Right hindlimb (tissue), 1 donor: ENCODE results near the gene BCL2.

ENCODE experiments used
- DNase-seq: peaks from one replicate; pipeline ENCODE4 v3.0.0-alpha.2; 2018

The BCL2 gene

DNA sequence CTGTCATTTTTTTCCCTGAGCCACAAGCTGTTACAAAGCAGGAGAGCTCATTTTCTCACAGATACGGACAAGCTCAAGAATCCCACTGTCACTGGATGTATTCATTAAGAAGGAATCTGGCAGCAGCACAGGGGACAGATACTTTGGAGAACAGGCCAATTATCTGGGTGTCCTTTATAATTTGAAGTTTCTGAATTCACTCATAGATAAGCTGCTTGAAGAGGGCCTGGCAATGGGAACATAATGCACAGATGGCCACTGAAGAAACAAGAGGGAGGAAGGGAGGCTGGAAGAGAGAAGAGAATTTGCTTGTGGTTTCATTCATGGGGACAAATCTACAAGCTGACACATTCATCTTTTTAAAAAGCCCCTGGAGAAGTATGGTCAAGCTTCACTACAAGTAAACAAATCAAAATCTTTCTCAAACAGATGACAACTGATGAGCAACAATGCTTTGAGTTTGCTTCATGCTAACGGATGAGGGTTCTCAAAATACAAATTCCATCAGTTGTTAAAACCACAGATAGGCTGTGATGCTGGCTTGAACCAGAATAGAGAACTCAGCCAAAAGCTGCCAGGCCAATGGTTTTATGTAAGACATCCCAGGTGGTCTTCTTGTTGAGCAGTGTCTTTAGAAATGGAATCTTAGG is 11.9 kb downstream of the BCL2 start:
- DNase-seq = no peak

DNA sequence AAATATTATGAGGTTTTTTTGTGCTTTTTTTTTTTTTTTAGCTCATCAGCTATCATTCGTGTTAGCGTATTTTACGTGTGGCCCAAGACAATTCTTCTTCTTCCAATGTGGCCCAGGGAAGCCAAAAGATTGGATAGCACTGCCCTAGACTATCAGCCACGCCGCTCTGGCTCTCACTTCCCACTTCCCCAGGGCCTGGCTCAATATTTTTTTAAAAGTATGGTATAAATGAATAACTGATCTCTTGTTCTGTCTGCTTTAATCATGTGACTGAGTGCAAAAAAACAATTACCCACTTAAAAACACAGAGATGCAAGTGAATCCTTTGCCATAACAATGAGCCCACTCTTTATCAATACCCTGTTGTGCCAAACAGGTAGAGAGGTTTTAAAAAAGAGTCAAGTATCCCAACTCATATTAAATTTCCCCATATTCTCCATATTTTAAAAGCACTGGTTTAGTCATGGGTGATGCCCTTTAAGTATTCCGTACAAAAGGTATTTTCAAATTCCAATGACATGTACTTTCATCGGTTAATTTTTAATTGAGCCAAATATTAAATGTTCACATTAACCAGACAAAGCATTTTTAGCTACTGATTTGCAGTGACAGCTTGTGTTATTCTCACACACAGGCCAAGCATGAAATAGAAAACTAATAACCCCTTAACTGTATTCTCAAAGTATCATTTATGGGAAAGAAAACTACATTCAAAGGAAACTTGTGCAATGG is 12.6 kb downstream of the BCL2 start:
- no peak for DNase-seq

DNA sequence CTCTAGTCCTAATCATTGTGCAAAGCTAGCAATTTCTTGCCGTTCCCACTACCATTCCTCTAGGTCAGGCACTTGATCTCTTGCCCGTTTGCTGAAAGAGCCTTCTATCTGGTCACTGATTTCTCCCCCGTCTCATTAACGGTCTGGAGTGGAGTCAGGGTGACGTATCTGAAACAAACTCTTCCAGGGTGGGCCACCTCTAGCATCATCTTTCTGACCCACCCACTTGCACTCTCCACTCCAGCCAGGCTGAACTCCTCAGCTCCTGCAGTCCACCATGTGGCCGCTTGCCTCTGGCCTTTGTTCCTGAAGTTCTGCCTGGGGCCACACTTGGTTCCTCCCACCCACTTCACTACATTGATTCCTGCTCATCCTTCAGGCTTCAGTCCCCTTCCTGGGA is 13.3 kb downstream of the BCL2 start:
- DNase-seq = no peak

DNA sequence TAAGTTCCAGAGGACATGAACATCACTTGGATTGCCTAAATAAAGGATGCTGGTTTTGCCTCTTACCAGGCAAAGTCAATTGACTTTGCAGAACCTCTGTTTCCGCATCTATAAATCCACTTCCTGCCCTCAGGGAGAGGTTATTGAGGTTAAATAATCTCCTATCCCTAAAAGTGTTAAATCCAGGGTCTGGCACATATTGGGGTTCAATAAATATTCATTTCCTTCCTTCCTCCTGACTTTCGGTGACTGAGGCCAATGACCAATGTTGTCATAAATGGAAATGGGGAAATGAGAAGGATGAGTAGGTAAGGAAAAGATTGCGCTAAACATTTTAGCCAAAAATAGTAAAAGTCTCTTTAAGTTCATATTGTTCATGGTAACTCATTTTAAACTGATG is 16.0 kb downstream of the BCL2 start:
- DNase-seq = no peak

DNA sequence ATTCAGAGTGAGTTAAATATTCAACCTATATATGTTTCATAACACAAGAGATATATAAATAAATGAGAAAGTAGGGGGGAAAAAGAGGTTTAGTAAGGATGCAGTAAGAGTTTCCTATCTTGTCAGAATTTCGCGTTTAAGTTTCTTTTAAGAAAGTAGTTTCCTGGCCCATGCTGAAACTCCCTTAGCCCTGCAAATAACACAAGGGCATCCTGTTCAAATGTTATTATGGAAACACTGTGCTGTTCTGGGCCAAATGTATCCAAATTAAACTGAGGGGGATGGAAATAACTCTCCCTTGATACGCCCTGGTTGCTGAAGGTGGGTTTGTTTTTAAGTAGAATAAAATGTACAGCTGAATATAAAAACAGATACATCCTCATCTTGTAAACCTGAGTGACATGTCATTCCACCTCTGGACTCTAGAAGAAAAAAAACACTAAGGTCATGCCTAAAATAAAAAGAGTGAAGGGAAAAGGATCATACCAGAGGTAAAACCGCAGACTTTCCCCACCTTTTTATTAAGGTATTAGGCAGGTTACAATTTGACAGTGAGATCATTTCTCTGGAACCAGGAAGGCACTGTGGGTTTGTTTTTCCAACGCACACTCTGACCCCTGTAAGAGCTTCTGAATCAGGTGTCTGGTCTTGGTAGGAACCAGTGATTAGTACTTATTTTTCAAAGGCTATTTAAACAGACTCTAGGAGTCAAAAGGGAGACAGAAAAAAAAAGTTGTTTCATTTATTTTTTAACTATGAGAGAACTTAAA is 16.7 kb downstream of the BCL2 start:
- DNase-seq = no peak

DNA sequence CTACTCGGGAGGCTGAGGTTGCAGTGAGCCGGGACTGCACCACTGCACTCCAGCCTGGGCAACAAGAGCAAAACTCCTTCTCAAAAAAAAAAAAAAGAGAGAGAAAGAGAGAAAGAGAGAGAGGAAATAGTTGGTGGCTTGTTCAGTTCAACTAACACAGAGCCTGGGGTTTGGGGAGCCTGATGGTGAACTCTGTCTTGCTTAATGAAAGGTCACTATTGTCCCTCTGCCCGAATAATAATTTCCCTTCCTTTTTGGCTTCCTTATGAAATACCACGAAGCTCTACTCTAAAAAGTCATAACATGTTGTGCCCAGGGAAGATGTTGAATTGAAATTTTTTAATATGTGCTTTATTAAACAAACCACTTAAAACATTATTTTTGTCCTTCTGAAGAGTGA is 17.3 kb downstream of the BCL2 start:
- no peak for DNase-seq

GRCh38 chr18:63301434-63301833 is 18.1 kb downstream of the BCL2 start:
- no peak for DNase-seq

DNA sequence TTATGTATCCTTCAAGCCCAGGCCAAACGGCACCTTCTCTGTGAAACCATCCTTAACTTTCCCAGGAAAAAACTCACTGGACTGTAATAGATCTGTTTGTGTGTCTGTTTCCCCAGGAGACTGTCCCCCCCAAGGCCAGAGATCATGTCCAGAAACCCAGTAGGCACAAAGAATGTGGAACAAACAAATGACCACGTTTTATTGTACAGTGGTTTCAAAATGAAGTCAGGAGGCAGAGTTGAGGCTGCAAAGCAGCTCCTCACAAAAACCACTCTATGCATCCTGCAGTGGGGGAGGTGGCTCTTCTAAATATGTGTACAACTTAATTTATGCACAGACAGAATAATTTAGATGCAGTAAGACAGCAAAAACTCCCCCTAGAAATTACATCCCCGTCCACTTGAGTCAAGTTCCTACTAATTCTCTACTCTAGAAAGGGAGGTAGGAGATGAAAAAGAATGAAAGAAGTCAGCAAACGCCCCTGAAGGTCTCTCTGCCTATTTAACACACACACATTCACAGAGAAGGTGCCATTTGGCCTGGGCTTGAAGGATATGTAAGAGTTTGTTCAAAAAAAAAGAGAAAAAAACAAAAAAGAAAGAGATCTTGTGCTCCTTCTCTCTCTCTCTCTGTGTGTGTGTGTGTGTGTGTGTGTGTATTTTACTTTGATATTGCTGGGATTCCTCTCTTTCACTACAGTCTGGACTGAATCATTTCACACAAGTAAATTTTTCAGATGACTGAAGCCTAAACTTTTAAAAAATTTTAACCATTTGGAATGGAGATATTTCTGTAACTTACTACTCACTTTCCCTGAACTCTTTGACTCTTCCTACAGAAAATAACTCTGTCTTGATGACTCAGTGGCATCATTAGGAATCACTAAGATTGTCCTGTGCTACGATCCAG is 19.5 kb downstream of the BCL2 start:
- no peak for DNase-seq

DNA sequence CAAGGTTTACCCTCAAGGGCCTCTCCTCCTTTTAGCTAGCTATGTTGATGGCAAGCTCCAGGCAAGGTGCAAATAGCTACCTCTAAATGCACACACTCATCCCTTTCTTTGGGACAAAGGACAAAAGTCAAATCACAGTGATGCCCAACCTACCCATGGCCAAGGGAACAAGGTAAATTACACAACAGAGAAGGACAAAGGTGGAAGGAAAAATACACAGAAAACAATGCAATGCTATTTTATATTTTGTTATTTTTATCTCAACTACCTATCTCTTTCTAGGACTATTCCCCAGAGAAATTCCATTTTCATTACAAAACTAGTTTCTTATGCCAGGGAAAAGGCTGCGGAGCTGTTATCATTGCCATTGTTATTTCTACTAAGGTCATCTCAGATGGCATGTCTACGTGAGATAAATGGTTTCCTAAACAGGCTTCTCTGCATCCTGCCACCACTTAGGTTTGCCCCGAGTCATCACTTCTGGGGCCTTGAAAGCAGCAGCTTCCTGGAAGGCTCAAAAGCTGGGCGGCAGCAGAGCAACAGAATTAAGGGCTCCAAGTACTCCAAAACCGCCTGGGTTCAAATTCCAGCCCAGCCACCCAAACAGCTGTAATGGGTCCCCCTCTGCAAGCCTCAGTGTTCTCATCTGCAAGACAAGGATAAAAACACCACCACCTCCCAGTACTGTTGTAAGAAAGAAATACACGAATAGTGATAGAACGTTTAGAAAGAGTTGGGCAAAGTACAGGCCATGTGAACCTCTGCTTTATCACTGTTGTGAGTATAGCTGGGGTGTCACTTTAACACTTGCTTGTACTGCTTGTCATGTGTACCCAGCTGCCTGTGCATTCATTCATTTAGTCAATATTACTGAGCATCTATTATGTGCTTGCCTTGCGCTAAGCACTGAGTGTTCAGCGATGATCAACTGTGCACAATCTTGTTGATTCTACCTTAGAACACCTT is 20.9 kb downstream of the BCL2 start:
- DNase-seq = no peak

DNA sequence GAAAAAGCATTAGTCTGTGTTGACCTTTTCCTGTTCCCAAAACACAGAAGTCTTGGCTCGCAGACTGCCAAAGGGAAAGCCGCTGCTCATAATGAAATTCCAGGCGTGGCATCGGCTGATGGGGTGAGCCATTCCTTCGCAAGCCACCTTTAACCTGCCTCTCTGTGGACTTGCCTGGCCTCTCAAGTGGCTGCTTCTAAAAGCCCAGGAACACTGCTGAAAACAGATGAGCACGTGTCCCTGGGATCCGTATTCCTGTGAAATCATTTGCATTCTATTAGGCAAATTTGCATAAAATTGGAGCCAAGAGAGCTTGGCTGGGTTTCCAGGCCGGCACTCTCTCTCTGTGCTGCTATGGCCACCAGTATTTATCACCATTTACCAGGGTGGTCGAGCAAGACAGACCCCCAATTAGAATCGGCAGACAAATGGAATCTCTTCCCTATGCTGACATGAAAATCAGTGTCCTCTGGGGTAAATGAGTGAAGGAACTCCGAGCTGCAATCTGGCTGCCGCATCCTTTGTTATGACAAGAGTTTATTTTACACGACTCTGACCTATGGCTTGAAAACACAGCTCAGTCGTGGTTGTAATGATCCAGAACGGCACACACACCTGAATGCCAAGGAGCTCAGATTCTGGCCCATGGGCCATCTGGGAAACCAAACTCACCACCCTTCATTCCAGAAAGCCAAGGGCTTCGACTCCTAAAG is 21.7 kb downstream of the BCL2 start:
- no peak for DNase-seq

DNA sequence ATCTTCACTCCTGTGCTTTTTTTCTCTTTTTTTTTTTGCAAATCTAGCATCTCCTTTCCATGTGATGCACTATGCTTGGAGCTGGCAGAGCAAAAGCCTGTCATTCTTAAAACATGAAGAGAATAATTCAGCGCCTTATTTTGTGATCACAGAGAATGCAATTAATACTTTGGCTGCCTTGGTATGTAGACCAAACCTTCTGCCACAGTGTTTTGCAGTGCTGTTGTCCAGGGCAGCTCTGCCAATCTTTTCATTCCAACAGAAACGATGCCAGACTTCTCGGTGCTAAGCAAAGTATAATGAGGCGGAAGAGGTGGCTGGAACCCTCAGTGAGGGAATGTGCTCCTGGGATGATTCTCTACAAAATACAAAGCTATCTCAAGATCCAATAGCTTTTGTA is 25.6 kb downstream of the BCL2 start:
- no peak for DNase-seq

DNA sequence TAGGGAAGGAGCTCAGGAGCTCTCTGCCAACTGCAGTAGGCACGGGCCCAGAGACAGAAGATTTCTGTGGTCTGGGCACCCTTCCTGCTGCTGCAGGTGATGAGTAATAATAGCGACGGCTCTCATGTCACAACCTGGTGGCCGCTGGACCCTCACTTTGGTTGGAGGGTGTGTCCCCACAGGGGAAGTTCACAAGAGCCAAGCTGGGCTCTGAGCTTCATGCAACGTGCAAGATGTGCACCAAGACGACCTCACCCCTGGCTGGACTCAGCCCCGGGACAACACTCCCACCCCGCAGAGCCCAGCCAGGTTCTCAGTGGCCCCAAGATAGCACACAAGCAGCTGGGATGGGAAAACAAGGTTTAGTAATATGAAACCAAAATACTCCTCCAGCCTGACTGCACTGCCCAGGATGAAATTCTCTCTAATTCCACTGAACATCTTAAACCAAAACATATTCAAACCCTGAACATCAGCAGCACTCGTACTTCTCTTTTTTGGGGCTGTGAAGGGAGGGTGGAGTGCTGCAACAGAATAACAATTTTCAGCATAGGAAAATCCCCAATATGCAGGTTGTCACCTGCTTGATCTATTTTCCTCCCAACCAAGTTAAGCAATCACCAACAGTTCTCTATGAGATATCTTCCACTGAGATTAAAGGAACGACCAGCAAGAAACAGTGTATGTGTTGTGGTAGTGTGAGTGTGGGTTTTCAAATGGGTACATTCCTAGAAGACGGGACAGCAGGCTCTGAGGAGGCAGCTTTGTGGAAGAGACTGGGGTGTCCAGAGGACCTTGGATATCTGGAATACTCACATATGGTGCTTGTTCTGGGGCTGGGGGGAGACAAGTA is 26.5 kb downstream of the BCL2 start:
- DNase-seq = no peak

GRCh38 chr18:63291278-63291677 is 28.3 kb downstream of the BCL2 start:
- DNase-seq = no peak

GRCh38 chr18:63290821-63291200 is 28.8 kb downstream of the BCL2 start:
- DNase-seq = no peak

DNA sequence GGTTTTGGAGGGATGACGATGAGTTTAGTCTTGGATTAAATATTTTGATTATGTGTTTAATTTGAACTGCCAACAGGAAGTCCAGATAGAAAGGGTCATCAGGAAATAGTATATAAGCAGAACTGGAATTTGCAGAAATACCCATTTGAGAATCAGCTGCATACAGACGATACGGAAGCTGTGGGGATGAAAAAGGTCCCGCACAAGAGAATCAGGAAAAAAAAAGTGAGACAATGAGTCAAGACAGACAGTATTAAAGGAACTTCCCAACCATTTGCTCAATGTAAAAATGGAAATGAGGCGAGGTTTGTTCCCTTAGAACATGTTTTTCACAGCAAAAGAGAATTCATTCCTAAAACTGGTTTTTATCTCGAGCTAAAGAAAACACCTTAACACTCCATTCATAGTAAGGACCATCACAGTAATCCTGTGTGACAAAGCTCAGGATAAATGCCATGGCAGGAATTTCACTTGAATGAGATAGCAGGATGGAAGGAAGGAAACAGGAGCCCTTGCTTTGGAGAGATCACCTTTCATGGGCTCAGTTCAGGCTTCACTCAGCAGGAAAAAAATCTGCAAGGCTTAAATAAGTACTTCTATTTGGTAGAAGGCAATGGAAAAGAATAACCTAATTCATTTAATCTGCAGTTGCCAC is 29.3 kb downstream of the BCL2 start:
- DNase-seq = no peak

DNA sequence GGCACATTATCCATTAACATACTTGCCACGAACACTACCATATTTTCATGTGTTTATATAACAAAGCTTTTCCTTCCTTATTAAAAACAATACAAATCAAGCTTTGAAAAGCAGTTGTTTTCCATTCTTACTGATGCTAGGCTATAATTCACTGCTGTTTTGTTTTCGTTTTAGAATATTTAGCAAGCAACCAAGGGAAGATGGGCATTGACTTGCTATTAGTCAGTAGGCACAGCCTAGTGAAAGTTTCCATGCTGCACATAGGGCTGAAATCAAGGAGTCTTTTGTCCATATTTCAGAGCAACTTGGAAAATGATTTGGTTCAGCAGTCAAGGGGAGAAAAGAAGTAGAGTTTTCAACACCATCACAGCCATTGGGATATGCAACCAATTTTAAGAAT is 31.3 kb downstream of the BCL2 start:
- DNase-seq = no peak

GRCh38 chr18:63287691-63288220 is 31.8 kb downstream of the BCL2 start:
- DNase-seq = no peak

- no peak for DNase-seq
Measured at GRCh38 chr18:63286926-63287325, 32.6 kb downstream of the BCL2 start.
